GM21529 (cell line): ENCODE measurements around the gene TCERG1L.

Source experiments
- ATAC-seq: cut with Tn5 transposase; IDR thresholded peaks from one replicate; pipeline ENCODE4 v1.9.1; 2021; ENCODE audit not compliant: unreplicated experiment

Gene TCERG1L

GRCh38 chr10:131211559-131211958 lies 100.0 kb downstream of the TCERG1L start:
- no peak for ATAC-seq

GRCh38 chr10:131211146-131211545 lies 100.4 kb downstream of the TCERG1L start:
- ATAC-seq: no peak

GRCh38 chr10:131210181-131210580 lies 101.3 kb downstream of the TCERG1L start:
- no peak for ATAC-seq

GRCh38 chr10:131207584-131208532 lies 103.7 kb downstream of the TCERG1L start:
- no peak for ATAC-seq

- no peak for ATAC-seq
These were observed 104.3 kb downstream of the TCERG1L start for GRCh38 chr10:131207176-131207575.

GRCh38 chr10:131206111-131206995 lies 105.2 kb downstream of the TCERG1L start:
- no peak for ATAC-seq

- no peak for ATAC-seq
These were observed 106.0 kb downstream of the TCERG1L start for GRCh38 chr10:131205556-131205955.

- no peak for ATAC-seq
These were observed 106.9 kb downstream of the TCERG1L start for GRCh38 chr10:131204406-131205152.

- ATAC-seq: no peak
These were observed 107.8 kb downstream of the TCERG1L start for GRCh38 chr10:131203456-131204357.

- ATAC-seq: no peak
These were observed 108.5 kb downstream of the TCERG1L start for GRCh38 chr10:131202990-131203389.

- no peak for ATAC-seq
These were observed 109.6 kb downstream of the TCERG1L start for GRCh38 chr10:131201741-131202515.

- ATAC-seq: no peak
These were observed 110.6 kb downstream of the TCERG1L start for GRCh38 chr10:131200856-131201470.

GRCh38 chr10:131199646-131200045 lies 111.9 kb downstream of the TCERG1L start:
- ATAC-seq: no peak

- no peak for ATAC-seq
These were observed 112.7 kb downstream of the TCERG1L start for GRCh38 chr10:131198843-131199242.

- ATAC-seq: no peak
These were observed 113.1 kb downstream of the TCERG1L start for GRCh38 chr10:131198401-131198800.

- no peak for ATAC-seq
These were observed 115.2 kb downstream of the TCERG1L start for GRCh38 chr10:131196176-131196885.

GRCh38 chr10:131195558-131196159 lies 115.9 kb downstream of the TCERG1L start:
- no peak for ATAC-seq

GRCh38 chr10:131195116-131195515 lies 116.4 kb downstream of the TCERG1L start:
- ATAC-seq: no peak
